ENCODE measurements around the gene PRLR. TPM values are rescaled to one million over a fixed set of nuclear protein-coding genes. Genes with fewer than 3 reads are reported as not detected.

Gene PRLR
- total RNA-seq, 4 donors from 2014 or later, result 0.10 to 0.65 (median 0.39) TPM

DNA sequence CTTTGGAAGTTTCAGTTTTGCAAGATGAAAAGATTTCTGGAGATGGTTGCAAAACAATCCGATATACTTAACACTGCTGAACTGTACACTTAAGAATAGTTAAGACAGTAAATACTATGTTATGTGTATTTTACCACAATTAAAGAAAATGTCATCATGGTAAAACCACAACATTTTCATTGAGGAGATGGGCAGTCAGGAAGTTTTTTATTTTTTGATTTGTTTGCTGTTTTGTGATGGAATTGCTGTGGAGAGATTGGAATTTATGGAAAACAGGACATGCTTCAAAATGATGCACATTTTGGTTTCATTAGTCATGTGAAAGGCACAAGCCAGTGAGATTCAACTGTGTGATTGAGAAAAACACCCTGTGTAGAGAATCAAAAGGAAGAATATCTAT lies 92.1 kb downstream of the PRLR start:
- ATAC-seq, result no peak
- in situ Hi-C loops (cut with MboI; ENCODE audit: low sequenced_read_pairs in 4 of 4), result no loop called here

GRCh38 chr5:35136386-35136785 lies 93.9 kb downstream of the PRLR start:
- ATAC-seq (no peak), DNase-seq (no peak)
- in situ Hi-C loops (cut with MboI; ENCODE audit: low sequenced_read_pairs in 4 of 4) (no loop called here), intact Hi-C loops (cut with DNase I; ENCODE audit: low total_unique reads) (no loop called here)
- Histone ChIP-seq H3K27me3 (no peaks in the 10 kb centered on the region), H3K9me3 (no peaks in the 10 kb centered on the region), H3K4me3 (no peak overlapping the region), H3K36me3 (no peaks in the 10 kb centered on the region), H3K4me1 (no peaks in the 10 kb centered on the region), H3K27ac (no peak overlapping the region)
- TF ChIP-seq POLR2A (IDR thresholded peaks at IDR 0.05), result no peak
- TF ChIP-seq, protein P1, sequence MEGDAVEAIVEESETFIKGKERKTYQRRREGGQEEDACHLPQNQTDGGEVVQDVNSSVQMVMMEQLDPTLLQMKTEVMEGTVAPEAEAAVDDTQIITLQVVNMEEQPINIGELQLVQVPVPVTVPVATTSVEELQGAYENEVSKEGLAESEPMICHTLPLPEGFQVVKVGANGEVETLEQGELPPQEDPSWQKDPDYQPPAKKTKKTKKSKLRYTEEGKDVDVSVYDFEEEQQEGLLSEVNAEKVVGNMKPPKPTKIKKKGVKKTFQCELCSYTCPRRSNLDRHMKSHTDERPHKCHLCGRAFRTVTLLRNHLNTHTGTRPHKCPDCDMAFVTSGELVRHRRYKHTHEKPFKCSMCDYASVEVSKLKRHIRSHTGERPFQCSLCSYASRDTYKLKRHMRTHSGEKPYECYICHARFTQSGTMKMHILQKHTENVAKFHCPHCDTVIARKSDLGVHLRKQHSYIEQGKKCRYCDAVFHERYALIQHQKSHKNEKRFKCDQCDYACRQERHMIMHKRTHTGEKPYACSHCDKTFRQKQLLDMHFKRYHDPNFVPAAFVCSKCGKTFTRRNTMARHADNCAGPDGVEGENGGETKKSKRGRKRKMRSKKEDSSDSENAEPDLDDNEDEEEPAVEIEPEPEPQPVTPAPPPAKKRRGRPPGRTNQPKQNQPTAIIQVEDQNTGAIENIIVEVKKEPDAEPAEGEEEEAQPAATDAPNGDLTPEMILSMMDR (IDR thresholded peaks at IDR 0.05 in 4 of 5, conservative IDR thresholded peaks at IDR 0.05 in 1 of 5), result no peak

More for the DNA sequence above, 92.1 kb downstream of the PRLR start:
- Histone ChIP-seq H3K4me3 (no peak overlapping the region), H3K36me3 (no peaks in the 10 kb centered on the region), H3K9me3 (no peaks in the 10 kb centered on the region), H3K27ac (no peak overlapping the region), H3K27me3 (no peaks in the 10 kb centered on the region), H3K4me1 (no peaks in the 10 kb centered on the region)
- TF ChIP-seq POLR2A (IDR thresholded peaks at IDR 0.05), result no peak
- TF ChIP-seq, protein P1 (IDR thresholded peaks at IDR 0.05 in 4 of 5, conservative IDR thresholded peaks at IDR 0.05 in 1 of 5), result no peak
- DNase-seq, result no peak
- intact Hi-C loops (cut with DNase I; ENCODE audit: low total_unique reads), result no loop called here

DNA sequence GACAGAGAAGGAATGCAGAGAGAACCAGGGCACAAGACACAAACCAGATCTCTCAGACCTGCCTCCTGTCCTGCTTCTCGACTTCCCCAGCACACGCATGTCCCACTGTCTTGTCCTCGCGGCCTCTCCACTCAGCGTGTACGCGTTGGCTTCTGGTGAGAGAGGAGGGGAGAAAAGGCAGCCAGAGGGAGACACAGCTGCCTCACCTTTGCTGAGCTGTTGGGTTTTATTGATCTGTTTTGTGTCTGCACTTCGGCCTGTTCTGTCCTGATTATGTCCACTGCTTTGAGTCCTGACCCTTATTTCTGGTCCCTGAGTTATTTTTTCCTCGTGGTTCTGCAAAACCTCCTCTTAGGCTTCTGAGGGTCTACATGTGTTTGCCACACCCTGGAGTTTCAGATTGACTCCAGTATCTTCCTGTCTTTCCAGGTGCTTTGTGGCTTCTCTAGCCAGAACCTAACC lies 95.0 kb downstream of the PRLR start:
- intact Hi-C loops (cut with DNase I; ENCODE audit: low total_unique reads) (no loop called here), in situ Hi-C loops (cut with MboI; ENCODE audit: low sequenced_read_pairs in 4 of 4) (no loop called here)
- no peak overlapping the region for H3K27ac ChIP-seq
- H3K36me3 ChIP-seq, result no peaks in the 10 kb centered on the region
- ATAC-seq, result no peak
- TF ChIP-seq, protein P1 (IDR thresholded peaks at IDR 0.05 in 4 of 5, conservative IDR thresholded peaks at IDR 0.05 in 1 of 5), result no peak
- no peak for TF ChIP-seq POLR2A (IDR thresholded peaks at IDR 0.05)
- no peak for DNase-seq
- H3K27me3 ChIP-seq, result no peaks in the 10 kb centered on the region
- H3K4me1 ChIP-seq, result no peaks in the 10 kb centered on the region
- H3K9me3 ChIP-seq, result no peaks in the 10 kb centered on the region
- no peak overlapping the region for H3K4me3 ChIP-seq

DNA sequence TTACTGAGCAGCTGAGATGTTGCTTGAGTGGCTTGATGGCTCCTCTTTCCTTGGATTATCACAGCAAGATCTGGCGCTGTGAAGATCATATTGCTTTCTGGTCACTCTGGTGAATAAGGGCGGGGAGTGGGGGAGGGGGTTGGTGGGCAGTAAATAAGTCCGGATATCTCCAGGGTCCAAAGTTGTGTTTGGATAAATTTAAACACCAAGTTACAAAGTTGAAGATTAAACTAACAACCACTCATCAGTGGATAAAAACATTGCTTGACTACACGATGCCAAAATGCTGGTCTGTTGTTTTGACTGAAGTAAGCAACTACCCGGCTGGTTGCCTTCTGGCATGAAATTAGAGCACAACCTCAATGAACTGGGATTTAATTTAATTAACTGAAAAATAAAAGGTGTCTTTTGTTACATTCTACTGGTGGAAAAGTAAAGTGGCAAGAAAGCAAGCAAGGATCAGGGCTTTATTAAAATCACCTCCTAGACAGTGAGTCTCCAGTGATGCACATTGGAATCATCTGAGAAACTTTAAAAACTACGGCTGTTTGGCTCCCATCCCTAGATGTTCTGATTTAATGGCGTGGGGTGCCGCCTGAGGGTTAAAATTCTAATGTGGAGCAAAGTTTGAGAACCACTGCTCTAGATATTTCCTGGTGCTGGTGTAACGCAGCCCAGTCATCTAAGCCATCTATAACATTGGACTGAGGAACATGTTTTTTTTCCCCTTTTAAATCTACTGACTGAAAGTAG lies 95.8 kb downstream of the PRLR start:
- H3K9me3 ChIP-seq, result no peaks in the 10 kb centered on the region
- intact Hi-C loops (cut with DNase I; ENCODE audit: low total_unique reads), result no loop called here
- H3K27me3 ChIP-seq, result no peaks in the 10 kb centered on the region
- no peak overlapping the region for H3K4me3 ChIP-seq
- DNase-seq, result no peak
- H3K27ac ChIP-seq, result no peak overlapping the region
- no peaks in the 10 kb centered on the region for H3K36me3 ChIP-seq
- in situ Hi-C loops (cut with MboI; ENCODE audit: low sequenced_read_pairs in 4 of 4), result no loop called here
- no peaks in the 10 kb centered on the region for H3K4me1 ChIP-seq
- no peak for ATAC-seq
- TF ChIP-seq, protein P1 (IDR thresholded peaks at IDR 0.05 in 4 of 5, conservative IDR thresholded peaks at IDR 0.05 in 1 of 5), result no peak
- no peak for TF ChIP-seq POLR2A (IDR thresholded peaks at IDR 0.05)

Data from gastrocnemius medialis (tissue), 4 donors.